GM21390 (cell line): ENCODE measurements around the gene RAD9B.
"Not testable (repeated sequence)": the region's sequence is repeated elsewhere in the genome, so short reads cannot be mapped to it uniquely, and the experiment has no call there.

ENCODE experiments used
- ATAC-seq: cut with Tn5 transposase; IDR thresholded peaks from one replicate; pipeline ENCODE4 v1.9.1; 2021; ENCODE audit not compliant: unreplicated experiment

Gene RAD9B

GRCh38 chr12:110501752-110502738, at the start of gene RAD9B, which contains the start of gene VPS29:
TSS of gene RAD9B (plus strand) at chr12:110502331. CDS start at chr12:110502338, 7 bp downstream.
TSS of gene VPS29 (minus strand) at chr12:110502111. CDS start at chr12:110502051, 60 bp downstream.
- ATAC-seq: peak; percentile 94

- ATAC-seq: no peak
Observed at GRCh38 chr12:110453569-110454296, 48.4 kb upstream of the RAD9B start.

- no peak for ATAC-seq
Observed at GRCh38 chr12:110458756-110459155, 43.4 kb upstream of the RAD9B start.

- not testable (repeated sequence) for ATAC-seq
Observed at GRCh38 chr12:110461189-110461588, 40.9 kb upstream of the RAD9B start.

- no peak for ATAC-seq
Observed at GRCh38 chr12:110465024-110465423, 37.1 kb upstream of the RAD9B start.

- ATAC-seq: not testable (repeated sequence)
Observed at GRCh38 chr12:110465765-110466164, 36.4 kb upstream of the RAD9B start.

GRCh38 chr12:110466791-110467190, 35.3 kb upstream of the RAD9B start:
- no peak for ATAC-seq

- ATAC-seq: no peak
Observed at GRCh38 chr12:110467847-110468213, 34.3 kb upstream of the RAD9B start.

GRCh38 chr12:110468214-110469048, 33.7 kb upstream of the RAD9B start, which contains the start of the genes FAM216A and GPN3:
TSS of gene FAM216A (plus strand) at chr12:110468845. CDS start at chr12:110468876, 31 bp downstream.
TSS of gene GPN3 (minus strand) at chr12:110468257. CDS start at chr12:110468203, 54 bp downstream.
- peak; percentile 68 for ATAC-seq

GRCh38 chr12:110475426-110475825, 26.7 kb upstream of the RAD9B start:
- ATAC-seq: no peak

GRCh38 chr12:110498984-110499706, 3.0 kb upstream of the RAD9B start:
- ATAC-seq: no peak

GRCh38 chr12:110501399-110501751, 756 bp upstream of the RAD9B start:
- peak; percentile 22 for ATAC-seq

- no peak for ATAC-seq
Observed at GRCh38 chr12:110503432-110503831, 1.3 kb downstream of the RAD9B start.

GRCh38 chr12:110505332-110505731, 3.2 kb downstream of the RAD9B start:
- no peak for ATAC-seq

GRCh38 chr12:110508071-110508586, 6.0 kb downstream of the RAD9B start:
- no peak for ATAC-seq

GRCh38 chr12:110513842-110514241, 11.7 kb downstream of the RAD9B start:
- ATAC-seq: no peak

GRCh38 chr12:110514363-110514762, 12.2 kb downstream of the RAD9B start:
- no peak for ATAC-seq

- ATAC-seq: no peak
Observed at GRCh38 chr12:110516995-110517394, 14.9 kb downstream of the RAD9B start.

GRCh38 chr12:110518014-110518413, 15.9 kb downstream of the RAD9B start:
- ATAC-seq: not testable (repeated sequence)
